Dendritic cell treated with granulocyte-macrophage colony-stimulating factor and Interleukin-4, amounts not matched to agents 40 ng/mL and 50 ng/mL, for 4 days (primary cell): ENCODE measurements around the gene SLIT1.

Source experiments
- H3K27ac Mint-ChIP-seq: one replicate; pipeline ENCODE4 v1.8.0; 2022; ENCODE audit warnings: mild to moderate bottlenecking, mixed read lengths
- H3K27me3 Mint-ChIP-seq: one replicate; pipeline ENCODE4 v1.8.0; 2022; ENCODE audit warnings: mild to moderate bottlenecking, mixed read lengths
- H3K36me3 Mint-ChIP-seq: one replicate; pipeline ENCODE4 v1.8.0; 2022; ENCODE audit warnings: low read depth, mixed read lengths
- H3K4me1 Mint-ChIP-seq: one replicate; pipeline ENCODE4 v1.8.0; 2022; ENCODE audit warnings: low read depth, mixed read lengths
- H3K4me3 Mint-ChIP-seq: one replicate; pipeline ENCODE4 v1.8.0; 2022; ENCODE audit warnings: mild to moderate bottlenecking, moderate library complexity, mixed read lengths
- H3K9me3 Mint-ChIP-seq: one replicate; pipeline ENCODE4 v1.8.0; 2022; ENCODE audit warnings: mixed read lengths
- intact Hi-C: fragments of 100-400 bp; cut with micrococcal nuclease; formaldehyde crosslinking; loops from one replicate; pipeline ENCODE4 v1.15.0; 2022

Gene SLIT1

GRCh38 chr10:97065686-97066660, 119.8 kb downstream of the SLIT1 start:
- Mint-ChIP-seq H3K9me3 (peaks cover 12% of the 10 kb centered on the region), H3K4me3 (no peak overlapping the region), H3K27ac (no peak overlapping the region), H3K27me3 (peaks cover 11% of the 10 kb centered on the region), H3K4me1 (peaks cover 6% of the 10 kb centered on the region), H3K36me3 (no peaks in the 10 kb centered on the region)
- intact Hi-C loops = no loop called here

DNA sequence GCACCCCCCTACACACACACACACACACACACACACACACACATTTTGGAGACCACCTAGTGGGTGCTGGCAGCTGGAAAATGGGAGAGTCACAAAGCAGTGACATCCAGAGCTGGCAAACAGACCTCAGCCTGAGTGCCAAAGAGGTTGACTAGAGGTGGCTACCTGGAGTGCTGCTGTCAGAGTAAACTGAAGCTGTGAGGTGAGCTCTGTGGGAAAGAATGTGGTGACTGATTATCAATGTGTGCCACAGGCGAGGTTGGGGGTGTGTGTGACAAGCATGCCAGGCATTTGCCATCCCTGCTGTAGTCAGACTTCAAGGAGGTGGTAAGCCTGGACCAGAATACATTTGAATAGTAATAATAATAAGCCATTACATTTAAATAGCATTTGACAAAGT, 120.6 kb downstream of the SLIT1 start:
- no peak overlapping the region for H3K27ac Mint-ChIP-seq
- intact Hi-C loops = no loop called here
- H3K27me3 Mint-ChIP-seq = peaks cover 10% of the 10 kb centered on the region
- H3K36me3 Mint-ChIP-seq = no peaks in the 10 kb centered on the region
- peaks cover 6% of the 10 kb centered on the region for H3K4me1 Mint-ChIP-seq
- peaks cover 11% of the 10 kb centered on the region for H3K9me3 Mint-ChIP-seq
- no peak overlapping the region for H3K4me3 Mint-ChIP-seq

DNA sequence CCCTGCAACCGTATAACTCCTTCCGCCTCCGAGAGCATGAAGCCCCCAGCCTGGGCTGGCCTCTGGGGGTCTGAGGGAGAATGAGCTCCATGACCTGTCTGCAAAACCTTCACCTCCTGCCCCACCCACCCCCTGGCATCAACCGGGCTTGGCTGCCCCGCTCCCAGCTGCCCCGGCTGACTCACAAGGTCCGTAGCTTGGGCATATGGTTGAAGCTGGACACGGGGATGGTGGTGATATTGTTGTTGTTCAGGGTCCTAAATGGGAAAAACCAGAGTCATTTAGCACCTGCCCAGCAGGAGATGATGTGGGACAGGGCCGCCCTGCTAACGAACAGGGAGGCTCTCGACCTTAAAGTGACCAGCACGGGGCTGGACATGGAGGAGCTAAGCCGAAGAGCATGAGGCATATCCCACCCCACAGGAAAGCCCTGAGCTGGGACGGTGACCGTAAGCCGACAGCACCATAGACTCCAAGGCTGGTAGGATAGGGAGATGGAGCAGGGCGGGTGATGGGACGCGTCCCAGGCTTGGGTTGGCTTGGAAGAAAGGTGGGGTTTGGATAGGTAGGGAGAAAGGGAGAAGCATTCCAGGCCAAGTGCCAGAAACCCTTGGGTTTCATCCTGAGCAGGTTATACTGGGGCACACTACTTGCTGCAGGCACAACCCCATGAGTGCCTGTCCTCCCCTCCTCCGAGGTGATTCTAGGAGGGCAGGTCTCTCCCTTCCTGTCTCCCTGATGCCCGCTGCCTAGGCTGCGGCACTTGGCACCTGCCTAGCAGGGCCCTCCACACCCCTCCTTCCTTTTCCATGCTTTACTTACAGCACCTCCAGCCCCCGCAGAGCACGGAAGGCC, 121.5 kb downstream of the SLIT1 start:
- H3K36me3 Mint-ChIP-seq = no peaks in the 10 kb centered on the region
- intact Hi-C loops = no loop called here
- H3K9me3 Mint-ChIP-seq = peaks cover 1% of the 10 kb centered on the region
- no peak overlapping the region for H3K27ac Mint-ChIP-seq
- H3K4me3 Mint-ChIP-seq = no peak overlapping the region
- peaks cover 1% of the 10 kb centered on the region for H3K4me1 Mint-ChIP-seq
- peaks cover 8% of the 10 kb centered on the region for H3K27me3 Mint-ChIP-seq

DNA sequence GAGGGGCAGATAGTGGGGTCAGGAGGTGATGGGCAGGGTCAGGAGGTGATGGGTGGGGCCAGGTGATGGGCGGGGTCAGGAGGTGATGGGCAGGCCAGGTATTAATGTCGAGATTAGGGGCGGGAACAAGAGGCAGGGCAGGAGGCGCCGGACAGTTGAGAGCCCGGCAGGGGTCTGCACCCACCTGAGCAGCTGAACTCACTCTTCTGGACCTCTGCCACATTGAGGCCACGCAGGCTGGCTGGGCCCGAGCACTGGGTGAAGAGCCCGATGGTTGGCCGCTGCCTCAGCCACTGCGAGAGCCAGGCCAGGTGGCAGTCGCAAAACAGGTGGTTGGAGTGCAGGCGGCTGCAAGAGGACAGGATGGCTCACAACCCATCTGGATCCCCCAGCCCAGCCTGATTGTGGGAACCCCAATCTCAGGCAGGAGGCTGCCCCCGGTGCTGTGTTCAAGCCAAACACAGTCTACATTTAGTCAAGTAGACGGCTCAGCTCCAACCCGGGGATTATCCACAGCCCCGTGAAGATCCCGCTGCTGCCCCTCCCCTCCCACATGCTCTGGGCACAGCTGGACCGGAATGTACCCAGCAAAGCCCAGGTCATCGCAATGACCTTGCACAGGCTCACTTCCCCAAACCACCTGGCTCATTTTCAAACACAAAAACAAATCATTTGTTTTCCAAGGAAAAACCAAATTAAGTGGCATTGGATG, 122.3 kb downstream of the SLIT1 start:
- H3K4me1 Mint-ChIP-seq = no peaks in the 10 kb centered on the region
- intact Hi-C loops = no loop called here
- no peaks in the 10 kb centered on the region for H3K9me3 Mint-ChIP-seq
- peaks cover 5% of the 10 kb centered on the region for H3K27me3 Mint-ChIP-seq
- no peak overlapping the region for H3K4me3 Mint-ChIP-seq
- no peak overlapping the region for H3K27ac Mint-ChIP-seq
- no peaks in the 10 kb centered on the region for H3K36me3 Mint-ChIP-seq

DNA sequence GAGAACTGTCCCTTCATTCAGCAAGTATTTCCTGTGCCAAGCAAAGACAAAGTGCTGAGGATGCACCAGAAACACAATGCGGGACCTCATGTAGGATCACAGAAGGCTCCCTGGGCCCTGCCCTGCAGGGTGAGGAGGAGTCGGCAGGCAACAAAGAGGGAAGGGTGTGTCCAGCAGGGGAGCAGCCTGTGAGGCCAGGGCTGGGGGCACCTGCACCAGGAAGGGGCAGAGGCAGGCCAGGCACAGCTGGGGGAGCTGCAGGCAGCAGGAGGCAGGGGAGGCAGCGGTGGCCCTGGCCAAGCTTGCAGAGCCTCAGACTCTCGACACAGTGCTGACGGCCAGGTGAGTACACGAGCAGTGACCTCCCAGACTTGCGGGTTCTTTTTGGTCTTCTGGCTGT, 123.3 kb downstream of the SLIT1 start:
- no peak overlapping the region for H3K4me3 Mint-ChIP-seq
- H3K4me1 Mint-ChIP-seq = no peaks in the 10 kb centered on the region
- intact Hi-C loops = no loop called here
- H3K9me3 Mint-ChIP-seq = no peaks in the 10 kb centered on the region
- no peaks in the 10 kb centered on the region for H3K36me3 Mint-ChIP-seq
- H3K27me3 Mint-ChIP-seq = peaks cover 2% of the 10 kb centered on the region
- H3K27ac Mint-ChIP-seq = no peak overlapping the region

- intact Hi-C loops = no loop called here
- no peaks in the 10 kb centered on the region for H3K36me3 Mint-ChIP-seq
- no peaks in the 10 kb centered on the region for H3K9me3 Mint-ChIP-seq
- no peaks in the 10 kb centered on the region for H3K4me1 Mint-ChIP-seq
- H3K4me3 Mint-ChIP-seq = no peak overlapping the region
- peaks cover 2% of the 10 kb centered on the region for H3K27me3 Mint-ChIP-seq
- no peak overlapping the region for H3K27ac Mint-ChIP-seq
These were observed 123.7 kb downstream of the SLIT1 start for GRCh38 chr10:97062046-97062445.

GRCh38 chr10:97061423-97061822, 124.3 kb downstream of the SLIT1 start:
- intact Hi-C loops = no loop called here
- Mint-ChIP-seq H3K9me3 (no peaks in the 10 kb centered on the region), H3K4me1 (no peaks in the 10 kb centered on the region), H3K4me3 (no peak overlapping the region), H3K27me3 (peaks cover 2% of the 10 kb centered on the region), H3K27ac (no peak overlapping the region), H3K36me3 (no peaks in the 10 kb centered on the region)

DNA sequence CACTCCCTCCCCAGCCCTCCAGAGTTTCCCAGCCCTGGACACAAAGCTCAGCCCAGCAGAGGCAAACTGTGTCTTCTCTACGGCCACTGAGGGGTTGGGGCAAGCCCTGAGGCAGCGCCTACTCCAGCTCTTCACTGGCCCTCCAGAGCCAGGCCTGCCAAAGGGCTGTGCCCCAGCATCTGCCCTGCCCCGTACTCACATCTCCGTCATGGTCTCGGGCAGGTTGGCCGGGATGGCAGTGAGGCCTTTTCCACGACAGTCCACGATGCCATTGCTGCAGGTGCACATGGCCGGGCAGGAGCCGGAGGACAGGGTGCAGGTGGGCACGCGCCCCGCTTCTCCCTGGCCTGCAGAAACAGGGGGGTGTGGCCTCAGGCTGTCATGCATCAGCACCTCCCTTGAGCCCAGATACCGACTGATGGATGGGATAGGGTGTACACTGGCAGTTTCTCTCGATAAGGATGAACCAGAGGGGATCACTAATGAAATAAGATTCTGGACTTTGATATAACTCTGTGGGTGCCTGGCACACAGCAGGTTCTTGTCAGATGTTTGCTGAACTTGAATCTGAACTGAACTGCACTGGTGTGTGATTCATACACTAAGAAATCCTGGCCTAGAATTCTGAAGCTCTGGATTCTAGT, 125.2 kb downstream of the SLIT1 start:
- Mint-ChIP-seq H3K36me3 (no peaks in the 10 kb centered on the region), H3K4me3 (no peak overlapping the region), H3K27ac (no peak overlapping the region), H3K9me3 (no peaks in the 10 kb centered on the region), H3K27me3 (peaks cover 2% of the 10 kb centered on the region), H3K4me1 (no peaks in the 10 kb centered on the region)
- intact Hi-C loops = no loop called here

DNA sequence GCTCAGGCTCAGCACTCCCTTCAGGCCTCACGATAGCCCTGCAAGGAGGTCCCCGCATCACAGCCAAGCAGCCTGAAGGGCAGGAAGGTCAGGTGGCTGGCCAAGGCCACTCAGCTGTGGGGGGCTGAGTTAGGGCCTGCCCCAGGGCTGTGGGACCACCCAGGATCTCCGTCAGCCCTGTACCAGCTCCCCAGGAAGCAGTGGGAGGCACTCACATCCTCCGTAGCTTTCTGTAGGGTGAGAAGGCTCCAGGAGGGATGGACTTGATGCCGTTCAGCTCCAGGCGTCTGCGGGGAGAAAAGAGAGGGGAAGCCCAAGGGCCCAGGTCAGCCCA, 125.9 kb downstream of the SLIT1 start:
- intact Hi-C loops = no loop called here
- Mint-ChIP-seq H3K27me3 (no peaks in the 10 kb centered on the region), H3K27ac (no peak overlapping the region)

GRCh38 chr10:97059006-97059871, 126.5 kb downstream of the SLIT1 start:
- Mint-ChIP-seq H3K9me3 (no peaks in the 10 kb centered on the region), H3K27ac (no peak overlapping the region), H3K27me3 (no peaks in the 10 kb centered on the region)

More for the DNA sequence above, 125.9 kb downstream of the SLIT1 start:
- H3K9me3 Mint-ChIP-seq = no peaks in the 10 kb centered on the region
- no peaks in the 10 kb centered on the region for H3K4me1 Mint-ChIP-seq
- H3K4me3 Mint-ChIP-seq = no peak overlapping the region
- no peaks in the 10 kb centered on the region for H3K36me3 Mint-ChIP-seq

DNA sequence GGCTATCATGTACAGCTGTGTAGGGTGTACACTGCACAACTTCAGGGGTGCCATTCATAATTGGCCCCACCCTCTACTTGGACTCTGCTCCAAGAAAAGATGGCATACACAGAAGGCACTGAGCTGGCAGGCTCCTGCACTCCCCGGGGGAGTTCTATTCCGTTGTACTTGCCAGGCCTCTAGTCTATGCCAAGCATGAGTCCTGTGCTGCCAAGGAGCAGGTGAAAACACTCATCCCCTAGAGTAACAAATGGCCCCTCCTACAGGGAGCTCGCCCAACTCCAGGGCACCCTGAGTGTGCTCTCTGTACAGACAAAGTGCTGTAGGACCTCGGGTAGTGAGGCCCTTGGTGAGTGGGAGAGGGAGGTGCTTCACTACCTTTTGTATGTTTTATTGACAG, 127.2 kb downstream of the SLIT1 start:
- intact Hi-C loops = no loop called here
- no peak overlapping the region for H3K4me3 Mint-ChIP-seq
- no peaks in the 10 kb centered on the region for H3K4me1 Mint-ChIP-seq
- H3K27ac Mint-ChIP-seq = no peak overlapping the region
- H3K9me3 Mint-ChIP-seq = no peaks in the 10 kb centered on the region
- no peaks in the 10 kb centered on the region for H3K36me3 Mint-ChIP-seq
- H3K27me3 Mint-ChIP-seq = no peaks in the 10 kb centered on the region

More at GRCh38 chr10:97059006-97059871, 126.5 kb downstream of the SLIT1 start:
- no peaks in the 10 kb centered on the region for H3K36me3 Mint-ChIP-seq
- intact Hi-C loops = no loop called here
- H3K4me3 Mint-ChIP-seq = no peak overlapping the region
- no peaks in the 10 kb centered on the region for H3K4me1 Mint-ChIP-seq

- Mint-ChIP-seq H3K4me1 (no peaks in the 10 kb centered on the region), H3K4me3 (no peak overlapping the region), H3K27me3 (peaks cover 4% of the 10 kb centered on the region), H3K9me3 (no peaks in the 10 kb centered on the region), H3K27ac (no peak overlapping the region), H3K36me3 (no peaks in the 10 kb centered on the region)
- intact Hi-C loops = no loop called here
These were observed 128.1 kb downstream of the SLIT1 start for GRCh38 chr10:97057491-97058235.
